Endothelial cell of umbilical vein (primary cell): ENCODE data around the gene CSGALNACT2. TPM values are rescaled to one million over a fixed set of nuclear protein-coding genes. Genes with fewer than 3 reads are reported as not detected.

Source experiments
- BruUV-seq: library from RNA; stranded (reverse); fragments of 400-500 nt; replicated peaks from 2 replicates; lab custom pipeline; 2021; lab: Mats Ljungman, UMichigan
- CTCF ChIA-PET: fragments of 300-600, 350-600 bp; sonication (Branson Sonifier 250); formaldehyde crosslinking; loops from one replicate; lab custom pipeline; 2021; ENCODE audit warnings: antibody characterized with exemption, inconsistent platforms; lab: Charles Lee
- POLR2A ChIA-PET: fragments of 300-600, 350-600 bp; sonication (Branson Sonifier 250); formaldehyde crosslinking; loops from one replicate; lab custom pipeline; 2021; ENCODE audit warnings: antibody characterized with exemption, inconsistent platforms; lab: Charles Lee
- DNase-seq: peaks from one replicate; pipeline ENCODE4 v3.0.0-alpha.2; 2011; ENCODE audit warnings: low read depth, low spot score
- FAIRE-seq: peaks from 2 replicates; lab custom pipeline; 2011; peaks lifted over from hg19 to GRCh38; lab: Jason Lieb, UNC
- H2AFZ ChIP-seq: 2 replicates; pipeline ENCODE4 v1.6.0; 2012; ENCODE audit warnings: low read depth, low read length, control low read depth, inconsistent platforms
- H3K27ac ChIP-seq: 2 replicates; pipeline ENCODE4 v1.5.1; 2011; ENCODE audit warnings: low read depth, mild to moderate bottlenecking, control low read depth, low read length, moderate library complexity; ENCODE audit not compliant: insufficient read depth
- H3K27me3 ChIP-seq, 2 experiments: 2 replicates each; pipeline versions ENCODE4 v1.6.0 to v1.6.1; 2011; ENCODE audit warnings: low read length in 2 of 2, mixed read lengths in 1 of 2; ENCODE audit not compliant: control insufficient read depth in 2 of 2, insufficient read depth in 2 of 2
- H3K36me3 ChIP-seq, 2 experiments: 2 replicates in 1 of 2; 3 replicates in 1 of 2; pipeline ENCODE4 v1.5.1; 2011; ENCODE audit warnings: low read length in 2 of 2, mild to moderate bottlenecking in 1 of 2, moderate library complexity in 1 of 2; ENCODE audit not compliant: control insufficient read depth in 2 of 2, insufficient read depth in 2 of 2; ENCODE audit errors: extremely low read depth in 1 of 2
- H3K4me1 ChIP-seq: 3 replicates; pipeline ENCODE4 v1.5.1; 2011; ENCODE audit warnings: mild to moderate bottlenecking, low read length; ENCODE audit not compliant: control insufficient read depth, insufficient read depth; ENCODE audit errors: extremely low read depth
- H3K4me2 ChIP-seq: 2 replicates; pipeline ENCODE4 v1.6.1; 2011; ENCODE audit warnings: low read length, control low read depth, mixed read lengths; ENCODE audit not compliant: insufficient read depth
- H3K4me3 ChIP-seq, 3 experiments: fragments of 200-600 bp in 1 of 3; sonication (generic), shearing (Covaris generic) in 1 of 3; replicated peaks in 1 of 3; 2 replicates each; pipeline ENCODE4 v1.5.1; 2011 to 2016; ENCODE audit warnings: control low read depth in 3 of 3, low read length in 3 of 3, mild to moderate bottlenecking in 2 of 3, inconsistent platforms in 1 of 3, low read depth in 1 of 3, moderate library complexity in 1 of 3; ENCODE audit not compliant: insufficient read depth in 1 of 3
- H3K79me2 ChIP-seq: 2 replicates; pipeline ENCODE4 v1.6.0; 2012; ENCODE audit warnings: low read length, inconsistent platforms; ENCODE audit not compliant: control insufficient read depth, insufficient read depth
- H3K9ac ChIP-seq: replicated peaks from 2 replicates; pipeline ENCODE3; 2011; ENCODE audit warnings: low read length, control low read depth; ENCODE audit not compliant: insufficient read depth; ENCODE audit errors: extremely low read depth
- H3K9me1 ChIP-seq: replicated peaks from 3 replicates; pipeline ENCODE4 v1.6.0; 2011; ENCODE audit warnings: mild to moderate bottlenecking, low read length; ENCODE audit not compliant: control insufficient read depth, insufficient read depth; ENCODE audit errors: extremely low read depth
- H3K9me3 ChIP-seq: replicated peaks from 2 replicates; pipeline ENCODE4 v1.5.1; 2012; ENCODE audit warnings: low read length, inconsistent platforms; ENCODE audit not compliant: control insufficient read depth, insufficient read depth
- H4K20me1 ChIP-seq: replicated peaks from 2 replicates; pipeline ENCODE3; 2011; ENCODE audit warnings: mild to moderate bottlenecking, low read length; ENCODE audit not compliant: control insufficient read depth, insufficient read depth; ENCODE audit errors: extremely low read depth
- CTCF ChIP-seq, 2 donors: IDR thresholded peaks; 1 replicate in 1 of 2; 2 replicates in 1 of 2; pipeline ENCODE4 v1.5.1; 2011; ENCODE audit warnings: low read length in 2 of 2, mild to moderate bottlenecking in 2 of 2, moderate library complexity in 2 of 2, control low read depth in 1 of 2, inconsistent platforms in 1 of 2, low read depth in 1 of 2; ENCODE audit not compliant: insufficient read depth in 1 of 2; ENCODE audit errors: extremely low read depth in 1 of 2
- EZH2 ChIP-seq: IDR thresholded peaks from 2 replicates; pipeline ENCODE4 v1.6.1; 2012; ENCODE audit warnings: borderline replicate concordance, low read depth, mild to moderate bottlenecking, moderate library complexity, low read length, inconsistent platforms; ENCODE audit not compliant: severe bottlenecking
- FOS ChIP-seq: IDR thresholded peaks from 2 replicates; pipeline ENCODE4 v1.6.1; 2011; ENCODE audit warnings: mild to moderate bottlenecking, low read length, moderate library complexity, borderline replicate concordance; ENCODE audit not compliant: insufficient read depth
- GATA2 ChIP-seq: IDR thresholded peaks from 2 replicates; pipeline ENCODE4 v1.7.0; 2011; ENCODE audit warnings: low read depth, mild to moderate bottlenecking, moderate library complexity, mixed read lengths, low read length; ENCODE audit not compliant: insufficient read length, insufficient read depth
- JUN ChIP-seq: IDR thresholded peaks from 2 replicates; pipeline ENCODE4 v1.6.1; 2011; ENCODE audit warnings: borderline replicate concordance, low read depth; ENCODE audit not compliant: insufficient read length, insufficient read depth
- MAX ChIP-seq: IDR thresholded peaks from 2 replicates; pipeline ENCODE4 v1.6.1; 2011; ENCODE audit not compliant: insufficient read depth, insufficient read length
- MYC ChIP-seq: IDR thresholded peaks from one replicate; pipeline ENCODE4 v1.6.1; 2011; ENCODE audit warnings: mild to moderate bottlenecking, low read depth, low read length
- POLR2A ChIP-seq: IDR thresholded peaks from 2 replicates; pipeline ENCODE4 v1.6.1; 2012; ENCODE audit warnings: low read depth, mild to moderate bottlenecking, control low read depth, low read length
- POLR2AphosphoS5 ChIP-seq: IDR thresholded peaks from 2 replicates; pipeline ENCODE4 v1.6.1; 2012; ENCODE audit warnings: low read depth, mild to moderate bottlenecking, control low read depth, low read length, moderate library complexity; ENCODE audit not compliant: insufficient read depth
- dilution Hi-C: fragments of 300-500 bp; cut with MboI; formaldehyde crosslinking; loops from one replicate; pipeline ENCODE4 v1.15.0; 2019; ENCODE audit warnings: low sequenced_read_pairs; ENCODE audit not compliant: extremely low pct_ligation_motif_present
- intact Hi-C: fragments of 100-400 bp; cut with micrococcal nuclease; formaldehyde crosslinking; loops from one replicate; pipeline ENCODE4 v1.10.0; 2022
- polyA plus RNA-seq, 4 experiments: library from polyadenylated mRNA; depleted of rRNA in 3 of 4; stranded (reverse) in 3 of 4; unstranded in 1 of 4; fragments of >200 nt; gene quantifications; 2 replicates each; pipeline versions ENCODE4 v1.2.1 to v1.2.3, GENCODE V29; 2011 to 2012; ENCODE audit warnings: missing spikeins in 1 of 4
- total RNA-seq: library from RNA; stranded (reverse); gene quantifications from 2 replicates; pipeline ENCODE4 v1.2.3, GENCODE V29; 2021

The CSGALNACT2 gene
- total and polyA plus RNA-seq, 2 donors (not counting 3 experiments of a cell fraction or from before 2014, with no cell fraction given), result 9.7 to 17.7 TPM

DNA sequence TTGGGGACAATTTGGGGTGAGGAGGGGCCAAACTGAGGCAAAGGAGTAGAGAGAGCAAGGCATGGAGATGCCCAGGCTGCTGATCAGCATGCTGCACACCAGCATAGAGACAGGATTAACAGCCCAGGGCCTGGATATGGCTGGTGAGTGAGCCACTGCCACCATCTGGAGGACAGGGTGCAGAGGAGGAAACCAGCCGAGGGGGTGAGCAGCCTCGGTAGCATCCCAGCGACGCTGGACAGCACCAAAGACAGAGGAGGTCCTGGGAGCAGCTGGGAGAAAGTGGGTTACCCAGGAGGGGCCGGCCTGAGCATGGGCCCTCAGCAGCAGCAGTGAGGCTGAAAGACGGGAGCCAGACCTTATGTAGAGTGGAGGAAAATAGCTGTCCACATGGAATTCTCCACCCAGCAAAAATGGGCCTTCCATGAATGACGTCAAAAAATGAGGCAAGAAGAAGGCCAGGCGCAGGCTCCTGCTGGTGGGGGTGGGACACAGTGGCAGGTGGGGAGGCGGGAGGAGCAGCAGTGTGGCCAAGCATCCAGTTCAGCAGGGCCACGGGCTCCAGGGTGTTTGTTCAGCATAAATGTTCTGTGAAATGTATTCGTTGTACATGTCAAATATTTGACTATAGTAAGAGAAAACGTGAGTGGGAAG lies 44.7 kb upstream of the CSGALNACT2 start:
- Histone ChIP-seq H3K36me3 (no peaks in the 10 kb centered on the region), H3K79me2 (no peaks in the 10 kb centered on the region), H3K27ac (no peak overlapping the region), H3K9me1 (no peaks in the 10 kb centered on the region), H3K9me3 (no peaks in the 10 kb centered on the region), H3K9ac (no peak overlapping the region), H3K4me2 (no peak overlapping the region), H2AFZ (no peak overlapping the region), H3K27me3 (no peaks in the 10 kb centered on the region), H3K4me3 (no peak overlapping the region), H4K20me1 (no peaks in the 10 kb centered on the region), H3K4me1 (no peaks in the 10 kb centered on the region)
- intact Hi-C loops, result no loop called here
- FAIRE-seq (no peak), DNase-seq (no peak)
- CTCF ChIA-PET, result interaction anchor here (0.8 kb wide), 1 partner anchor 38 kb away, joined by 3 read pairs; no protein-coding TSS in a partner anchor
- no TSS peak for BruUV-seq
- TF ChIP-seq CTCF (IDR thresholded peaks at IDR 0.05; ENCODE audit: extremely low read depth in 1 of 2, insufficient read depth in 1 of 2, low read depth in 1 of 2, low read length in 2 of 2) (no peak), GATA2 (no peak), MAX (no peak), POLR2AphosphoS5 (no peak), FOS (no peak), MYC (no peak), JUN (no peak), POLR2A (no peak), EZH2 (no peak)
- POLR2A ChIA-PET, result no interaction called here
- dilution Hi-C loops, result no loop called here
